Testis (tissue), 2 donors: ENCODE data around the gene INTS7.

Experiments used
- CTCF ChIP-seq, 3 experiments: fragments of 450-650 bp in 2 of 3; fragments of 200-600 bp in 1 of 3; sonication (generic) in 1 of 3; IDR thresholded peaks; one replicate each; pipeline ENCODE4 v1.5.1; 2016 to 2019; ENCODE audit warnings: antibody characterized with exemption in 3 of 3, mild to moderate bottlenecking in 2 of 3, moderate library complexity in 1 of 3
- POLR2A ChIP-seq: fragments of 450-650 bp; IDR thresholded peaks from one replicate; pipeline ENCODE4 v1.6.1; 2017; ENCODE audit warnings: antibody characterized with exemption, mild to moderate bottlenecking, moderate library complexity

GRCh38 chr1:211929683-211930082 is 105.7 kb downstream of the INTS7 start:
- no peak for TF ChIP-seq POLR2A
- TF ChIP-seq CTCF (IDR thresholded peaks at IDR 0.05): no peak
